HG03175 (cell line): ENCODE measurements around the gene LMO1.

Source experiments
- ATAC-seq: cut with Tn5 transposase; IDR thresholded peaks from one replicate; pipeline ENCODE4 v1.9.1; 2021; ENCODE audit warnings: mild to moderate bottlenecking, moderate library complexity; ENCODE audit not compliant: unreplicated experiment

Gene LMO1

DNA sequence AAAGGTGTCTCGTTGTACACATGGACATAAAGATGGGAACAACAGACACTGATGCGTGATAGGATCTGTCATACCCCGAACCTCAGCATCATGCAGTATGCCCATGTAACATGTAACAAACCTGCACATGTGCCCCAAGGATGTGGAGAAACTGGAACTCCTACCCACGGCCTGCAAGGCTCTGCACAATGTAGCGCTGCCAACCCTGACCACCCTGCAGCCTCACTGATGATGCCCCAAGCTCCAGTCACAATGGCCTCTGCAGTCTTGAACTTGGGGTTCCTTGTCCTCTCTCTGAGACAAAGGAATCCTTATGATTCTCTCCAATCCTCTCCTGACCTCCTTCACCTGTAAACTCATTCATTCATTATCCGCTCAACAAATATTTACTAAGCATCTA lies 14.2 kb downstream of the LMO1 start:
- no peak for ATAC-seq

DNA sequence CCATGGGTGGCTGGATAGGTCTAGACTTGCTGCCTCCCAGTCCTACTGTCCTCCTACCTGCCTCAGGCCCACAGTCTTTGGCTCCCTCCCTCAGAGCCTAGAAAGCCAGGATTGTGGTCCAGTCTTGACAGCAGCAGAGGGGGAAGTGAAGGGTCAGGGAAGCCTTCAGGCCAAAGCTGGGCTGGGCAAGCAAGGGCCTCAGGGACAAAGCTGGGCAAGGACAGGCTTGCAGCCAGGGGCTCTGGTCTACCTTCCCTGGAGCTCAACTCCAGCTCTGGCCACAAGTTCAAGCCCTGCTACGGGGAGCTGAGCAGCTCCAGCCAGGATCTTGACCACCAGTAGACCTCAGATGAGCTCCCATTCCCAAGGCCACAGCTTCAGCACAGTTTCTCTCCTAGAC lies 14.9 kb downstream of the LMO1 start:
- ATAC-seq, result no peak

DNA sequence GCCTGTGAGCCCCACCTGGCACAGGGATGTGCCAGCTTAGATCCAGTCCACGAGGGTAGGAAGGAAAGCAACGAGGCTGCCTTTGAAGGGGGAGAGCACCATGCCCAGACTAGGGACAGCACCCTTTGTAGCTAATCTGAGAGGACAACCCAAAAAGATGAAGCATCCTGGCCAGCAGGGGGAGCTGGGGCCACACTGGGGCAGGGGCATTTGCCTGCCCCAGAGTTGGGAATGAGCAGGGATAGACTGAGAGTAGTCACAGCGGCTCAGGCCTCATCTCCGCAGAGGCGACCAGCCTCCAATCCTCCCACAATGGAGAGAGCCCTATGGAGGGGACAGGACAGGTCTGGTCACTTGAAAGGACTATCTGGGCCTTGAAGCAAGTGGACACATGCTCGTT lies 16.4 kb downstream of the LMO1 start:
- no peak for ATAC-seq

DNA sequence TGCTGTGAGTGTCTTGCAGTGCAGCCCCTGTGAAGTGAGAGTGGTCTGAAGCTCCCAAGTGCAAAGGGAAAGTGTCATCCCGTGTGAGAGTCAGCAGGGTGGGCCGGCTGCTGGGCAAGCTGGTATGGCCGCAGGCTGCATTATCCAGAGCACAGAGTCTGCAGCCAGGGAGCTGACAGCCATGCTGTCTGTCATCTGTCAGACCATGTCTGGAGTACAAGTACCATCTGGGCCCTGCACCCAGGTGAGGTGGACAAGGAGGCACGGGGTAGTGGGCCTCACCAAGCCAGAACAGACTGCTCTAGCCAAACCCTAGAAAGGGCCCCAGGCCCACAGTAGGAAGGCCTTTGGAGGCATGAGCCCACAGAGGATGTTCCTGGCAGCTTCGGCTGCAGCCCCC lies 20.2 kb downstream of the LMO1 start:
- no peak for ATAC-seq

- no peak for ATAC-seq
Measured at GRCh38 chr11:8242499-8243280, 21.0 kb downstream of the LMO1 start.

DNA sequence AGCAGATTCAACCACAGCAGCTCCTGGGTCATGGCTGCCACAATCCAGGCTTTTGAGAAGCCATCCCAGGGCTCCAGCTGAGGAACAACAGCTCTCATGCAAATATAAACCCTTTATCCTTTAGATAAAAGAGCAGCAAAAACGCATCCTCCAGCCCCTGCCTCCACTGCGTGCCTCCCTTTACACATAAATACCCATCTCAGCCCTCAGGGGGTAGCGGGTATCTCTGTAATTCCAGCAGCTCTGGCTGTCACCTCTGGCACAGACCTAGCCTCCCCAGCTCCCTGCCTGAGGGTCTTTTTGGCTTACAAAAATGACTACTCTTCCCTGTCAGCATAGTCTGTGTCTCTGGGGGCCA lies 21.6 kb downstream of the LMO1 start:
- ATAC-seq, result no peak

DNA sequence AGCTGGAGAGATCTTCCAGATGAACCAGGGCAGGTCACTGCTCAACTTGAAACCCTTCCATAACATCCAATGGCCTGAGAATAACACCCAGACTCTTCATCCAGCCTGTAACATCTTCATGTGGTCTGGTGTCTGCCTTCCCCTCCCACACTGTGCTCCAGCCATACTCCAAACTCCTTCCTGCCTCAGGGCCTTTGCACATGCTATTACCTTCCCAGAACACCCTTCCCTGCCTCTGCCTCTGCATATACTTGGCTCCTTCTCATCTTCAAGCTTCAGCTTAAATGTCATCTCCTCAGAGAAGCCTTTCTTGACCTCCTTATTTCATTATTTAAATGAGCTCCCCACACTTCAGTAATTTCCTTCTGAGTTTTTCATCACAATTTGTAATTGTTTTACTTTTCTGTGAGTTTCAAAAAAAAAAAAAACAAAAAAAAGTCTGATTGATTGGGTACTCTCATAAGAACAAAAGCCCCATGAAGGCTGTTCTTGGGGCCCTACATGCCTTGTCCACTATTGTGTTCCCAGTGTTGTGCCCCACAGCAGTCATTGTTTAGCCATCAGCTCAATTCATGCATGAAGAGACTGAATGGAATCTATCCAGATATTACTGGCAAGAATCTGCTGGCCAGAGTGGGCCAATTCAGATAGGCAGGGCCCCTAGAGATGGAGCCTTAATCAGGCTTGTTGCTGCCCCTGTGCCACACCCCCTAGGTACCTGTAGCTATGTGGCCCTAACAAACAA lies 22.1 kb downstream of the LMO1 start:
- ATAC-seq, result no peak

- no peak for ATAC-seq
Measured at GRCh38 chr11:8239536-8240228, 24.0 kb downstream of the LMO1 start.

DNA sequence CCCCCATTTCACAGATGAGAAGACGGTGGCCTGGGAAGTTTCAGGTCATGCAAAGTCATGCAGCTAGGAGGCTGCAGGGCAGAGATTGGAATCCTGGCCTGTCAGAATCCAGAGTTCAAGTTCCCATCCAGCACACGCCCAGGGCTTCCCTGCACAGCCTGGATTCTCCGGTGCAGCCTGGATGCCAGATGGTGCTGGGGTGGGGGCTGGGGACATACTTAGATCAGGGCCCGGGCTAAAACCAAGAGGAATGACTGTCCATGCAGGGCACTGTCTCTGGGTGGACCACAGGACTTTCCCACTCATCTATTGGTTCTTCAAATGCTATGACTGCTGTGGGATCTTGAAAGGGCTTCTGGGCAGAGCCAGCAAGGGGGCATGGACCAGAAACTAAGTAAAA lies 24.6 kb downstream of the LMO1 start:
- no peak for ATAC-seq

DNA sequence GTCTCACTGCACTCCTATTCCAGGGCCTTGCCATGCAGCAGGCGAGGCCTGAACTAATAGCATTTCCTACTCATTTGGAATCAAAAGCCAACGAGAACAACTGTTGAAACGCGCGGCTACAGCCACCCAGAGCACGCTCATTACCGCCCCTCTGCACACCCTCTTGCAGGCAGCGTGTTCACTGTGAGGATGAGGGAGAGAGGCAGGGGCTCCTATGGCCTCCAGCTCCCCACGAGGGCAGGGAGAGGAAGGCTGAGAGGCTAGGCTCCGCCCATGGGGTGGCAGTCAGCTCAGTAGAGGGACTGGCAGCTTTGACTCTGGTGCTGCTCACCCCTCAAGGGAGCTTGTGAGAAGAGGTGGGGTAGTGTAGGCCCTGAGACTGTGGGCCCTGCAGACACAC lies 26.2 kb downstream of the LMO1 start:
- no peak for ATAC-seq

DNA sequence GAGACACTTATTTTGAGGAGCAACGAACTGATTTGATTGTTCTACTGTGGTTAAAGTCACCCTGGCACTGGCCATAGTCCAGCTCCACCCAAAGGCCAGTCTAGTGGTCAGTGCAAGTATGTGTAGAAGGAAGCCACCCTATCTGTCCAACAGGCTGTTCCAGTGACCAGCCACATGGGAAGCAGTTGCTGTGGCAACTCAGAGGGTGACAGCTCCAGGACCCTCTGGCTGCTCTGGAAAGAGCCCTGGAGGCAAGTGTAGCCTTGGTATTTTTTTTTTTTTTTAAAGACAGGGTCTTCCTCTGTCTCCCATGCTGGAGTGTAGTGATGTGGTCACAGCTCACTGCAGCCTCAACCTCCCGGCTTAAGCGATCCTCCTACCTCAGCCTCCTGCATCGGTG lies 27.8 kb downstream of the LMO1 start:
- no peak for ATAC-seq

- ATAC-seq, result no peak
Measured at GRCh38 chr11:8234910-8235309, 28.8 kb downstream of the LMO1 start.

DNA sequence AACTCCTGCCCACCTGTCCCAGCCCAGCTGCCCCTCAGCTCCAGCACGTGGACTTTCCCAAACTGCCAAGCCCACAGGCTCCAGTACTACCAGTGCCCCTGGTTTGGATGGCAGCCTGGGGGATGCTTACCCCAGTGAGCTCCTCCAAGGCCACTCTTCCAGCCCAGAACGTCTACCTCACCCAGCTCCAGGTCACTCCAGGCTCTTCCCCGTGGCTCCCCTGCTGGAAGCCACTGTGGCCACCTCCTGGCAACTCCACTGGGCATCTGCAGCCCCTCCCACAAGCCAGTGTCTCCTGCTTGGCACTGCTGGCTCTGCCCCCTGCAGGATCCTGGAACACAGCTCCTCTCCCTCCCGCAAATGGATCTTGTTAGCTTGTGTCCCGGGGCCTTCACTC lies 29.3 kb downstream of the LMO1 start:
- ATAC-seq, result no peak

- no peak for ATAC-seq
Measured at GRCh38 chr11:8233691-8234424, 29.8 kb downstream of the LMO1 start.

- ATAC-seq, result no peak
Measured at GRCh38 chr11:8232849-8233606, 30.6 kb downstream of the LMO1 start.

- no peak for ATAC-seq
Measured at GRCh38 chr11:8232414-8232813, 31.3 kb downstream of the LMO1 start.

DNA sequence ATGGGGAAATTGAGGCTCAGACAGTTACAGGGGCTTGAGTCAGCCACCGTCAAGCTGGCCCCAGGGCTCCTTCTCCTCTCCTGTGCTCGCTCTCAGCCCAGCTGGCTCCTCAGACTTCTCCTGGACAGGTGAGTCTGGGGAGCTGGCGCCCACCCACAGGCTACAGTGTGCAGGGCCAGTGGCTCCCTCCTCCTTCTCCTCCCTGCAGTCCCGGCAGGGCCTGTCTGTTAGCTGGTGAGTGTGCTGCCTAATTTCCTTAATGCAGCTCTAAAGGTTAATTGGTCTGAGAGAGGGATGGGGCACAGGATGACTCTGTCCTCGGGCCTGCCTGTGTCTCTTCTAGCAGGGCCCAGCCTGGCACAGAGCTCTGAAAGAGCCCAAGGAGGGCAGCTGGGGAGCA lies 31.7 kb downstream of the LMO1 start:
- ATAC-seq, result no peak

DNA sequence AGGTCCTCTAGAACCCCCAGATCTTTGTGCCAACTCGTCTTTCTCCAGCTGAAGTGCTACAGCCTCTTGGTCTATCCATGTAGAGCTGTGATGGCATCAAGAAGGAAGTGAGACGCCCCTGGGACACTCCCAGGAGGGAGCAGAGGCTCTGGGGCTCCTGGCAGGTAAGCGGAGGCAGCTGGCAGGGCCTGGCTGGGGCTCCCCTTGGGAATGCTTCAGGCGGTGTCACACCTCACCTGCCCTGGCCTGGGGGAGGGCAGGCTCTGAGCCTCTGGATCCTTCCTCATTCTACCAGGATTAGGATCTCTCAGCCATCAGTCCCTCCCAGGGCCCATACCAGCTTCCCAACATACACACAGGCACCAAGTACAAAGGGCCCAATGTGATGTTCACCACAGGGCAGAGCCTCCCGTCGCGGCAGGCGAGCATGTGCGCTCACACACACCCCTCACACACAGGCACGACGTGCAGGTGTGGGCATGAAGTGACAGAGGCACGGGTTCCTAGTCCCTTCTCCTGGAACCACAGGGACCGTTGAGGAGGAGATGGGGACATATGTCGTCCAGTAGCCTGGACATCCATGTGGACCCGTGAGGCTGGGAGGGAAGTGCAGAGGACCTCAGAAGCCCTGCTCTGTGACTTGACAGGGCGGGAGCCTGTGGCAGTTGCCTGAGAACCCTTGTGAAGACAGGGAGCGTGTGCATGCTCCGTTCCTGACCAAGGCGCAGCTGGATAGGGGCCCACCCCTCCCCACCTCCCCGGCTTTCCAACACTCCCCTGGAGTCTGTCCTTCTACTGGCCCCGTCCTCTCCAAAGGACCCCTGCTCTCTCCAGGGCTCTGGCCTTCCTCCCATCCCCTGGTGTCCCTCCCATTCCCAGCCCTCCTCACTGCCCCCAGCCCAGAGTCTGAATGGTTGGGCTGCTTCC lies 32.5 kb downstream of the LMO1 start:
- ATAC-seq, result no peak

- no peak for ATAC-seq
Measured at GRCh38 chr11:8230178-8230859, 33.4 kb downstream of the LMO1 start.
